Natural killer cell (primary cell): ENCODE results near the gene ZSCAN21. TPM values are rescaled to one million over a fixed set of nuclear protein-coding genes. Genes with fewer than 3 reads are reported as not detected.

Experiments
- ATAC-seq, 3 donors: fragments of 150-1000 bp in 2 of 3; fragments of 200-7000 bp in 1 of 3; cut with Tn5 transposase; 1 replicate in 1 of 3; 2 replicates in 2 of 3; pipeline ENCODE4 v1.10.0; 2021; ENCODE audit warnings: mild to moderate bottlenecking in 2 of 3, moderate library complexity in 2 of 3
- DNase-seq, 2 donors: peaks; one replicate each; pipeline versions ENCODE4 v3.0.0 to v3.0.0-alpha.2; 2013 to 2021; ENCODE audit warnings: mixed read lengths in 1 of 2
- H3K27ac ChIP-seq: one replicate; pipeline ENCODE4 v1.5.1; 2013; ENCODE audit warnings: mild to moderate bottlenecking, low read length
- H3K27me3 ChIP-seq: one replicate; pipeline ENCODE4 v1.6.1; 2013; ENCODE audit warnings: low read length; ENCODE audit not compliant: control insufficient read depth, insufficient read depth
- H3K36me3 ChIP-seq: one replicate; pipeline ENCODE4 v1.6.1; 2013; ENCODE audit warnings: low read length; ENCODE audit not compliant: control insufficient read depth, insufficient read depth
- H3K4me1 ChIP-seq: one replicate; pipeline ENCODE4 v1.6.1; 2013; ENCODE audit warnings: low read length; ENCODE audit not compliant: control insufficient read depth, insufficient read depth
- H3K4me3 ChIP-seq: one replicate; pipeline ENCODE4 v1.5.1; 2013; ENCODE audit warnings: low read length
- H3K9me3 ChIP-seq: one replicate; pipeline ENCODE4 v1.6.1; 2013; ENCODE audit warnings: low read length; ENCODE audit not compliant: control insufficient read depth, insufficient read depth
- H3K27ac Mint-ChIP-seq, 2 donors: one replicate each; pipeline ENCODE4 v1.8.0; 2022; ENCODE audit warnings: mild to moderate bottlenecking in 2 of 2, mixed read lengths in 2 of 2, moderate library complexity in 1 of 2
- H3K27me3 Mint-ChIP-seq, 2 donors: one replicate each; pipeline ENCODE4 v1.8.0; 2022; ENCODE audit warnings: low read depth in 2 of 2, mixed read lengths in 2 of 2
- H3K36me3 Mint-ChIP-seq: one replicate; pipeline ENCODE4 v1.8.0; 2022; ENCODE audit warnings: mixed read lengths
- H3K4me1 Mint-ChIP-seq, 2 donors: one replicate each; pipeline ENCODE4 v1.8.0; 2022; ENCODE audit warnings: mixed read lengths in 2 of 2
- H3K4me3 Mint-ChIP-seq: one replicate; pipeline ENCODE4 v1.8.0; 2022; ENCODE audit warnings: mild to moderate bottlenecking, moderate library complexity, mixed read lengths
- H3K9me3 Mint-ChIP-seq, 2 donors: one replicate each; pipeline ENCODE4 v1.8.0; 2022; ENCODE audit warnings: mixed read lengths in 2 of 2
- CTCF ChIP-seq: fragments of 200-600 bp; IDR thresholded peaks from one replicate; pipeline ENCODE4 v1.8.0; 2022; ENCODE audit warnings: antibody characterized with exemption
- WGBS: methylation state at CpG from one replicate; pipeline ENCODE4 v1.1.7; 2013; ENCODE audit warnings: missing lambda C conversion rate; ENCODE audit not compliant: insufficient coverage; 5-methylcytosine and 5-hydroxymethylcytosine counted together
- intact Hi-C: fragments of 100-400 bp; cut with micrococcal nuclease; formaldehyde crosslinking; loops from one replicate; pipeline ENCODE4 v1.14.2; 2022
- total RNA-seq, 4 donors: library from RNA; stranded (reverse); fragments of 120-200 nt in 1 of 4; gene quantifications; one replicate each; pipeline versions ENCODE4 v1.2.3 to v1.2.4, GENCODE V29; 2013 to 2022

Gene ZSCAN21
- total RNA-seq, 3 donors from 2014 or later (not counting 1 experiment from before 2014, with no cell fraction given), result 6.2 to 8.9 (median 7.2) TPM

GRCh38 chr7:100017875-100018274 is 31.7 kb upstream of the ZSCAN21 start:
- intact Hi-C loops, result no loop called here
- H3K4me1 Mint-ChIP-seq, result peaks cover 24 to 27% of the 10 kb centered on the region in 2 donors
- WGBS, result 95% methylated on average over 4 of the region's 5 CpGs
- Histone ChIP-seq H3K4me1 (peaks cover 19% of the 10 kb centered on the region), H3K4me3 (no peak overlapping the region), H3K9me3 (no peaks in the 10 kb centered on the region), H3K36me3 (peaks cover 3% of the 10 kb centered on the region), H3K27me3 (no peaks in the 10 kb centered on the region), H3K27ac (no peak overlapping the region)
- no peaks in the 10 kb centered on the region for H3K36me3 Mint-ChIP-seq
- peak overlapping the region; percentile 7 to 95 for H3K27ac Mint-ChIP-seq
- H3K4me3 Mint-ChIP-seq, result no peak overlapping the region
- no peaks in the 10 kb centered on the region for H3K9me3 Mint-ChIP-seq
- no peak for TF ChIP-seq CTCF
- ATAC-seq (no peak), DNase-seq (no peak)
- H3K27me3 Mint-ChIP-seq, result no peaks in the 10 kb centered on the region

GRCh38 chr7:100019908-100020307 is 29.7 kb upstream of the ZSCAN21 start:
- H3K36me3 ChIP-seq, result peaks cover 20% of the 10 kb centered on the region
- Mint-ChIP-seq H3K4me1 (peaks cover 24 to 27% of the 10 kb centered on the region in 2 donors), H3K27me3 (no peaks in the 10 kb centered on the region)

GRCh38 chr7:100021297-100021696 is 28.3 kb upstream of the ZSCAN21 start:
- DNase-seq (no peak), ATAC-seq (no peak)
- no peak overlapping the region for H3K4me3 Mint-ChIP-seq
- H3K36me3 Mint-ChIP-seq, result no peaks in the 10 kb centered on the region
- no peak for TF ChIP-seq CTCF
- H3K4me1 Mint-ChIP-seq, result peaks cover 16 to 18% of the 10 kb centered on the region in 2 donors
- H3K27ac Mint-ChIP-seq, result peak overlapping the region in 1 of 2 donors; percentile 23
- H3K9me3 ChIP-seq, result no peaks in the 10 kb centered on the region
- no peaks in the 10 kb centered on the region for H3K9me3 Mint-ChIP-seq
- H3K36me3 ChIP-seq, result peaks cover 32% of the 10 kb centered on the region
- H3K27me3 Mint-ChIP-seq, result no peaks in the 10 kb centered on the region
- intact Hi-C loops, result no loop called here
- no peak overlapping the region for H3K27ac ChIP-seq
- no peak overlapping the region for H3K4me3 ChIP-seq
- H3K4me1 ChIP-seq, result peaks cover 7% of the 10 kb centered on the region
- 100% methylated on average over 3 of the region's 3 CpGs for WGBS
- H3K27me3 ChIP-seq, result no peaks in the 10 kb centered on the region

More at GRCh38 chr7:100019908-100020307, 29.7 kb upstream of the ZSCAN21 start:
- Histone ChIP-seq H3K4me3 (no peak overlapping the region), H3K4me1 (peaks cover 18% of the 10 kb centered on the region), H3K27me3 (no peaks in the 10 kb centered on the region), H3K27ac (no peak overlapping the region), H3K9me3 (no peaks in the 10 kb centered on the region)
- Mint-ChIP-seq H3K9me3 (no peaks in the 10 kb centered on the region), H3K27ac (peak overlapping the region in 1 of 2 donors; percentile 33), H3K36me3 (no peaks in the 10 kb centered on the region), H3K4me3 (no peak overlapping the region)
- TF ChIP-seq CTCF, result no peak
- intact Hi-C loops, result no loop called here
- DNase-seq (no peak), ATAC-seq (no peak)
- WGBS, result 92% methylated on average over 7 of the region's 7 CpGs

GRCh38 chr7:100022621-100023020 is 27.0 kb upstream of the ZSCAN21 start:
- no peak for DNase-seq
- no peak for TF ChIP-seq CTCF
- Histone ChIP-seq H3K36me3 (peaks cover 40% of the 10 kb centered on the region), H3K4me3 (no peak overlapping the region), H3K27ac (no peak overlapping the region), H3K9me3 (no peaks in the 10 kb centered on the region), H3K4me1 (no peaks in the 10 kb centered on the region), H3K27me3 (no peaks in the 10 kb centered on the region)
- H3K27me3 Mint-ChIP-seq, result no peaks in the 10 kb centered on the region
- WGBS, result 71% methylated on average over 5 of the region's 5 CpGs
- H3K9me3 Mint-ChIP-seq, result no peaks in the 10 kb centered on the region
- H3K27ac Mint-ChIP-seq, result no peak overlapping the region
- no peak for ATAC-seq
- H3K36me3 Mint-ChIP-seq, result no peaks in the 10 kb centered on the region
- peaks cover 11 to 13% of the 10 kb centered on the region in 2 donors for H3K4me1 Mint-ChIP-seq
- intact Hi-C loops, result no loop called here
- no peak overlapping the region for H3K4me3 Mint-ChIP-seq
